Lower lobe of right lung (tissue), 2 donors: ENCODE data around the gene TIMM13. TPM values are rescaled to one million over a fixed set of nuclear protein-coding genes. Genes with fewer than 3 reads are reported as not detected.

Experiments
- ATAC-seq, 2 donors: fragments of 200-7000 bp; cut with Tn5 transposase; one replicate each; pipeline ENCODE4 v1.9.1; 2020 to 2022; ENCODE audit warnings: mild to moderate bottlenecking in 2 of 2, moderate library complexity in 2 of 2
- DNase-seq: peaks from one replicate; pipeline ENCODE4 v3.0.0-alpha.2; 2020
- H3K27ac ChIP-seq: fragments of 200-600 bp; one replicate; pipeline ENCODE4 v1.8.0; 2022
- H3K27me3 ChIP-seq: fragments of 200-600 bp; one replicate; pipeline ENCODE4 v1.8.0; 2022; ENCODE audit warnings: low read depth
- H3K36me3 ChIP-seq: fragments of 200-600 bp; one replicate; pipeline ENCODE4 v1.8.0; 2022; ENCODE audit warnings: mild to moderate bottlenecking
- H3K4me1 ChIP-seq: fragments of 200-600 bp; one replicate; pipeline ENCODE4 v1.8.0; 2022
- H3K4me3 ChIP-seq: fragments of 200-600 bp; one replicate; pipeline ENCODE4 v1.8.0; 2022; ENCODE audit warnings: mild to moderate bottlenecking
- H3K9me3 ChIP-seq: fragments of 200-600 bp; one replicate; pipeline ENCODE4 v1.8.0; 2022
- intact Hi-C: fragments of 100-400 bp; cut with DNase I; formaldehyde crosslinking; loops from one replicate; pipeline ENCODE4 v1.11.0; 2022
- microRNA-seq: library from miRNA; unstranded; fragments of <30 nt; microRNA quantifications from one replicate; pipeline ENCODE4 v1.2.0, GENCODE V29; 2020; ENCODE audit warnings: borderline number of aligned reads
- total RNA-seq: library from RNA; stranded (reverse); fragmentation: NEBNext Ultra II Directional; extraction: Animal tissue kit (Norgen Biotek cat#: 25700); gene quantifications from one replicate; pipeline ENCODE4 v1.2.1, GENCODE V29; 2021
- TF ChIP-seq, protein P1 (sequence below): fragments of 200-600 bp; IDR thresholded peaks from one replicate; pipeline ENCODE4 v1.8.0; 2022; ENCODE audit warnings: antibody characterized with exemption, mild to moderate bottlenecking
- donor health status: DM: no; HTN: yes; CAD: no; lungs with severe emphysema.

TIMM13 gene
- total RNA-seq, 1 donor from 2014 or later: 53.3 TPM

DNA sequence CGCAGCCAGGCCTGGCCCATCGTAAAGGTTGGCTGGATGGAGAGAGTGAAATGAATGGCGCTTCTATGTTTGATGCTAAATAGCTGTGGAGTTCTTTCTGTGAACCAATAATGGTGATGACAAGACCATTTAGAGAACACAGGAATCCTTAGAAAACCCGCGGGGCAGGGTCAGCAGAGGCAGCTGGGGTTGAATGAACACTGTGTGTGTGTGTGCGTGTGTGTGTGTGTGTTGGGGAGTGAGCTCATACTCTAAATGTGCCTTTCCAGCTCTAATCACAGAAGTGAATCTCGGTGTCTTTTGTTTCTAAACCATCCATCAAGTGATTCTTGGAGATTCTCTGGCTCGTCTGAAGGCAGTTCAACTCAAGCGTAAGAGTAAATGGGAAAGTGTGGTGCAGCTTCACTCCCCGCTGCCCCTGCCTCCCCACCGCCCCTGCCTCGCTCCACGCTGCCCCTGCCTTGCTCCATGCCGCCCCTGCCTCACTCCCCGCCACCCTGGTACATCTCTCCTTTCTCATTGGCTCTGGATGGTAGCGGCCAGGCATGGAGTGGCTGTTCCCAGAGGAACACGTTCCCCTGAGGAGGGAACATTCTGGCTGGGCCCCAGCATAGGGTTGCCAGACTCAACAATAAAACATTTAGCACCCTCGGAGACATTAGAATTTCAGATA, 46.1 kb downstream of the TIMM13 start:
- Histone ChIP-seq H3K9me3 (no peaks in the 10 kb centered on the region), H3K27me3 (peaks cover 3% of the 10 kb centered on the region), H3K4me1 (no peaks in the 10 kb centered on the region), H3K36me3 (no peaks in the 10 kb centered on the region), H3K4me3 (no peak overlapping the region), H3K27ac (no peak overlapping the region)
- ATAC-seq (no peak), DNase-seq (no peak)
- intact Hi-C loops: no loop called here
- TF ChIP-seq, protein P1, sequence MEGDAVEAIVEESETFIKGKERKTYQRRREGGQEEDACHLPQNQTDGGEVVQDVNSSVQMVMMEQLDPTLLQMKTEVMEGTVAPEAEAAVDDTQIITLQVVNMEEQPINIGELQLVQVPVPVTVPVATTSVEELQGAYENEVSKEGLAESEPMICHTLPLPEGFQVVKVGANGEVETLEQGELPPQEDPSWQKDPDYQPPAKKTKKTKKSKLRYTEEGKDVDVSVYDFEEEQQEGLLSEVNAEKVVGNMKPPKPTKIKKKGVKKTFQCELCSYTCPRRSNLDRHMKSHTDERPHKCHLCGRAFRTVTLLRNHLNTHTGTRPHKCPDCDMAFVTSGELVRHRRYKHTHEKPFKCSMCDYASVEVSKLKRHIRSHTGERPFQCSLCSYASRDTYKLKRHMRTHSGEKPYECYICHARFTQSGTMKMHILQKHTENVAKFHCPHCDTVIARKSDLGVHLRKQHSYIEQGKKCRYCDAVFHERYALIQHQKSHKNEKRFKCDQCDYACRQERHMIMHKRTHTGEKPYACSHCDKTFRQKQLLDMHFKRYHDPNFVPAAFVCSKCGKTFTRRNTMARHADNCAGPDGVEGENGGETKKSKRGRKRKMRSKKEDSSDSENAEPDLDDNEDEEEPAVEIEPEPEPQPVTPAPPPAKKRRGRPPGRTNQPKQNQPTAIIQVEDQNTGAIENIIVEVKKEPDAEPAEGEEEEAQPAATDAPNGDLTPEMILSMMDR: no peak

DNA sequence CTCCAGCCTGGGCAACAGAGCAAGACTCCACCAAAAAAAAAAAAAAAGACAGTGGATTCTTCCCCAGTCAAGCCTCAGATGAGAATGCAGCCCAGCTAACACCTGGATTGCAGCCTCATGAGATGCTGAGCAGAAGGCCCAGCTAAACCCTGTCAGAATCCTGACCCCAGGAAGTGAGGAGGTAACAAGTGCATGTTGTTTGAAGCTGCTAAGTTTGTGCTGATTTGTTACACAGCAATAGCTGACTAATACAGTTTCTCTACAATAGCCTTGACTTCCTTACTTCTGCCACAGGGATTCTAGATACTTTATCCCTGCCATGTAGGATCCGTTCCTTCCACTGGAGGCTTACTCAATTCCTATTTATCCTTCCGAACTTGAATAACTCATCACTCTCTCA, 46.8 kb downstream of the TIMM13 start:
- intact Hi-C loops: no loop called here
- no peak for DNase-seq

DNA sequence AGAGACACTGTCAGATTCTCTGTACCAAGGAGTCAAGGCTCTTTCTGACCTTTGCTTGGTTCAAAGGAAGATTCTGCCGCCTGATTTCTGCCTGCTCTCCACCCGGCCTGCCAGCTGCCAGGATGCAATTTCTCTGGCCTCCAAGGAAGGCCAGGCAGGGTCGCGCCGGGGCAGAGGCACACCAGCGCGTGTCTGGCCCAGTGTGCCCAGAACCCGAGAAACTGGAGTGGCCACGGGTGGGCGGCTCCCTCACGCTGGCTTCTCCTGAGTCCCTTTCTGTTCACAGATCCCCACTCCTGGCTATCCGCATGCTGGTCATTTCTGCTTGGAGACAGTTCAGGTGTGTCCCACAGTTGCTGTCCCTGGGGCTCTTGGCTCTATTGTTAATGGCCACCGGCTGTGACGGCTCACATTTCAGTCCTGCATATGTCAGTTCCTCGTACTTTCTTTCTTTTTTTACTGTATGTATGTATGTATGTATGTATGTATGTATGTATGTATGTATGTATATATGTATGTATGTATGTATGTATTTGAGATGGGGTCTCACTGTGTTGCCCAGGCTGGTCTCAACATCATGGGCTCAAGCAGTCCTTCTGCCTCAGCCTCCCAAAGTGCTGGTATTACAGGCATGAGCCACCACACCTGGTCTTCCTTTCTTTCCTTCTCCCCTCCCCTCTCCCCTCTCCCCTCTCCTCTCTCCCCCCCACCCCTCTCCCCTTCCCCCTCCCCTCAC, 50.4 kb downstream of the TIMM13 start:
- DNase-seq: no peak
- no peak overlapping the region for H3K4me3 ChIP-seq
- no peak overlapping the region for H3K27ac ChIP-seq
- intact Hi-C loops: no loop called here
- no peaks in the 10 kb centered on the region for H3K9me3 ChIP-seq
- TF ChIP-seq, protein P1: no peak
- H3K27me3 ChIP-seq: peaks cover 3% of the 10 kb centered on the region
- H3K4me1 ChIP-seq: no peaks in the 10 kb centered on the region
- H3K36me3 ChIP-seq: no peaks in the 10 kb centered on the region
- no peak for ATAC-seq

More for the DNA sequence above, 46.8 kb downstream of the TIMM13 start:
- peaks cover 3% of the 10 kb centered on the region for H3K27me3 ChIP-seq
- H3K4me3 ChIP-seq: no peak overlapping the region
- TF ChIP-seq, protein P1: no peak
- H3K9me3 ChIP-seq: no peaks in the 10 kb centered on the region
- H3K27ac ChIP-seq: no peak overlapping the region
- no peak for ATAC-seq
- no peaks in the 10 kb centered on the region for H3K36me3 ChIP-seq
- H3K4me1 ChIP-seq: no peaks in the 10 kb centered on the region

Small RNA genes lying within 50 kb of the gene (microRNA-seq; reads per million reads assigned to microRNA genes)
- gene MIR7108: not detected

Other genes with a start within 250 kb of the TIMM13 start
- gene PLEKHJ1, start 191.3 kb downstream of the TIMM13 start, total RNA-seq: 52.0 TPM
- 55.6 TPM for gene SF3A2, start 190.8 kb downstream of the TIMM13 start, total RNA-seq
- 1.9 TPM for gene AMH, start 178.3 kb downstream of the TIMM13 start, total RNA-seq
- gene JSRP1, start 171.2 kb downstream of the TIMM13 start, total RNA-seq: not detected
- 7.5 TPM for gene PEAK3, start 145.4 kb downstream of the TIMM13 start, total RNA-seq
- gene LINGO3, start 119.4 kb downstream of the TIMM13 start, total RNA-seq: not detected
- gene LSM7, start 99.0 kb downstream of the TIMM13 start, total RNA-seq: 58.2 TPM
- 52.3 TPM for gene SPPL2B, start 98.9 kb downstream of the TIMM13 start, total RNA-seq
- gene TMPRSS9, start 67.3 kb downstream of the TIMM13 start, total RNA-seq: not detected
- gene LMNB2, start 29.4 kb upstream of the TIMM13 start, total RNA-seq: 20.9 TPM
- gene GADD45B, start 48.5 kb upstream of the TIMM13 start, total RNA-seq: 89.9 TPM